GM19043 (cell line): Measurements from ENCODE around the gene MTCL3.

Source experiments
- ATAC-seq: cut with Tn5 transposase; IDR thresholded peaks from one replicate; pipeline ENCODE4 v1.9.1; 2021; ENCODE audit warnings: low read depth; ENCODE audit not compliant: unreplicated experiment

MTCL3 gene

DNA sequence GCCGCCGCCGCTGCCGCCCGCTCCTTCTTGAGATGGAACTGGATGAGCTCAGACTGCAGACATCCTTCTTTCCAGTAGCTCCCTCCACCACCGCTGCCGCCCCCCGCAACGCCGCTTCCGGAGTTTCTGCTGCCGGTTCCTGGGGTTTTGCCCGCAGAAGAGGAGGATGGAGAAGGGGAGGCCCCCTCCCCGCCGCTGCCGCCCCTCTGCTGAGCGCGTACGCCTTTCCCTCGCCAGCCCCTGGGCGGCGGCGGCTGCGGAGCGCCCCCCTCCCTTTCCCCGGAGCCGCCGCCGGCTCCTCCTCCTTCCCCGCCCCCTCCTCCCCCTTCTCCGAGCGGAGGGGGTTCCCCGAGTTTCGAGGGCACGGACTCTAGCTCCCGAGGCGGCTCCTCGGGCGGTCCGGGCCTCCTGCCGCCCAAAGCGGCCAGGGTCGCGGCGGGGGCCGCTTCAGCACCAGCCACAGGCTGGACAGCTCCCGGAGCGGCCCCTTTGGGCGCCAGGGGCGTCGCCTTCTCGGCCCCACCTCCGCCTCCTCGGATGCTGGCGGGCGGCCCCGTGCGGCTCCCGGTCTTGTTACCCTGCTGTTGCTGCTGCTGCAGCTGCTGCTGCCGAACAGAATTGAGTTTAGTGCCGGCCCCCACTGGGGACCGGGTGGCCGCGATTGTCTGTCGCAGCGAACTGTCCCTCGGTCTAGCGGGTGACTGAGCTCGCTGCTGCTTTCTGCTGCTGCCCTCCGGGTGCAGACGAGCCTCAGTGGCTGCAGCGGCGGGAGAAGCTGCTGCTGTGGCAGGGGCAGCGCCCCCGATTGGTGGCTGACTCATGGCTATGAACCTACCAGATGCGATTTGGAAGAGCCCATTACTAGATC, 3.1 kb downstream of the MTCL3 start:
- peak; percentile 51 for ATAC-seq

DNA sequence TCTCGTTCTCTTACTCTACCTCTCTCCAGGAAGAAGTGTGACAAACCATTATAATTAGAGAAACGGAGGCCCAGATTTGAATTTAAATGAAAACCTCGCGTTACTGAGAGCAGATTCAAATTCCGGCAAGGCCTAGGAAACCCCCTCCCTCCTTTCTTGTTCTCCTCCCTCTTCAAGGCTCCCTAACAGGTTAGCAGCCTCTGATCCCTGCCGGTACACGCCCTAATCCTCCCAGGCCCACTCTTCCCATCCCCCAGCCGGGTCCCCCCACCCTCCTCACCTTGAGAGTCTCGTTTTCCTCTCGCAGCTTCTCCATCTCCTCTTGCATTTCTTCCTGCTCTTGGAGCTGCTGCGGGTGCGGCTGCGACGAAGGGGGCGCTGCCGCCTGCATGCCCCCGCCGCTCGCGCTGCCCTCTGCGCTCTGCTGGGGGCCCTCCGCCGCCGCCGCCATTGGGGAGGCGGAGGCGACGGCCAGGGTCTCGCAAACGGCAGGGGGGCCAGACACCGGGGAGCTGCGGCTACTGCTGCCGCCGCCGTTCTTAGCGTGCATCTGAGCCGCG, 3.8 kb downstream of the MTCL3 start:
- no peak for ATAC-seq

GRCh38 chr6:127514773-127515227, 4.3 kb downstream of the MTCL3 start:
- ATAC-seq = no peak

- no peak for ATAC-seq
Measured at GRCh38 chr6:127514179-127514772, 4.9 kb downstream of the MTCL3 start.

DNA sequence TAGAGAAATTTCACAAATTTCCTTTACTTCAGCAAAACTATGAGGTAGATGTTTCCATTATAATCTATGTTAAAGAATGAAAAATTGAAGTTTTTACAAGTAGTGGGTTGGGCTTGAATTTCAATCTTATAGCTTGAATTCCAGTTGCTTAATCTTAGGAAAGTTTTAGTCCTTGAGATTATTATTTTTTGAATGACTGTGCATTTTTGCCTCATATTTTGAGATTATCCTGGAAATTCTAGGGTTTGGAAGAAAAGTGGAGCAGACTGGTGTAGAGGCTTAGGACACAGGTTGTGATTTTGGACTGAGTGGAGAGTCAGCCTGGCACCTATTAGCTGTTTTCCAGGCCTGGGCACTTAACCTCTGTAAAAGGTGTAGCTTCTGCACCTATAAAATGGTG, 5.7 kb downstream of the MTCL3 start:
- no peak for ATAC-seq

GRCh38 chr6:127510876-127511275, 8.3 kb downstream of the MTCL3 start:
- ATAC-seq = no peak

- ATAC-seq = no peak
Measured at GRCh38 chr6:127506894-127507293, 12.2 kb downstream of the MTCL3 start.

GRCh38 chr6:127503022-127503421, 16.1 kb downstream of the MTCL3 start:
- no peak for ATAC-seq

DNA sequence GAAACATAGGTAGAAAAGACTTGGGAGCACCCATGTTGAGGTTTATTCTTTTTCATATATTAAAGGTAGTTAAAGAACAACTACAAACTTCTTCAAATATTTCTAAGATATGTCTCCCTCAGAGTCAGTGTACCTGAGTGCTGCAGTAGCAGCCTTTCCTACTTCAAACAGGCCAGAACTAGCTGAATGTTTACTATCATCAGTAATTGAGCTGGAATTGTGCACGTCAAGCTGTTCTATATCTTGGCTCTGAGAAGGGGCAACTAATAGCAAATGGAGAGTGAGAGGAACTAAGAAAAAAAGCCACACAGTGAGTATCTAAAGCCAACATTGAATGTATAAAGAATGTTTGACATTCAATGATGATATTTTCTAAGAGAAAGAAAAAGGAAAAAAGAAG, 21.7 kb downstream of the MTCL3 start:
- ATAC-seq = no peak

GRCh38 chr6:127496471-127496870, 22.7 kb downstream of the MTCL3 start:
- ATAC-seq = no peak

GRCh38 chr6:127494240-127494767, 24.8 kb downstream of the MTCL3 start:
- ATAC-seq = no peak

DNA sequence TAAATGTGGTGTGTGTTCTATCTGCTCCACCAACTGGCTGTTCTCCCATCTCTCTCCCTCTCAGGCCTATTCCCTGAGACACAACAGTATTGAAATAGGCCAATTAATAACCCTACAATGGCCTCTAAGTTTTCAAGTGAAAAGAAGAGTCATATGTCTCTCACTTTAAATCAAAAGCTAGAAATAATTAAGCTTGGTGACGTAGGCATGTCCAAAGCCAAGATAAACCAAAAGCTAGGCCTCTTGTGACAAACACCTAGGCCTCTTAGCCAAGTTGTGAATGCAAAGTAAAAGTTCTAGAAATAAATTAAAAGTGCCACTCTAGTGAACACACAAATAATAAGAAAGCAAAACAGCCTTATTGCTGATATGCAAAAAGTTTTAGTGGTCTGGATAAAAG, 29.9 kb downstream of the MTCL3 start:
- ATAC-seq = no peak

DNA sequence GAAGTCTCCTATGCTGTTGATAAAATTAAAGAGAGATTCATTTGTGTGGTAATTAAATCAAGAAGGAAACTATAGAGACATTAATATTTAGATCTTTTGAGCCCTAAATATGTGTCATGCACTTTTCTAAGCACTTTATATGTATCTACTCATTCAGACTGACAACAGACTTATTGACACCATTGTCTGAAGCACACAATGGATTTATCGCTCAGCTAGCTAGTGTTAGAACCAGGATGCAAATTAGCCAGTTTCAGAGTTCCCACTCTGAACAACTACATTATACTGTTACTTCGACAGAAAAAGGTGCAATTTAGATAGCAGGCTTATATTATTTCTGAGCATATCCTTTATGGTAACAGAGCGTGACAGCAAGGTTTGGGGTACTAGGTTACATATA, 32.2 kb downstream of the MTCL3 start:
- no peak for ATAC-seq

DNA sequence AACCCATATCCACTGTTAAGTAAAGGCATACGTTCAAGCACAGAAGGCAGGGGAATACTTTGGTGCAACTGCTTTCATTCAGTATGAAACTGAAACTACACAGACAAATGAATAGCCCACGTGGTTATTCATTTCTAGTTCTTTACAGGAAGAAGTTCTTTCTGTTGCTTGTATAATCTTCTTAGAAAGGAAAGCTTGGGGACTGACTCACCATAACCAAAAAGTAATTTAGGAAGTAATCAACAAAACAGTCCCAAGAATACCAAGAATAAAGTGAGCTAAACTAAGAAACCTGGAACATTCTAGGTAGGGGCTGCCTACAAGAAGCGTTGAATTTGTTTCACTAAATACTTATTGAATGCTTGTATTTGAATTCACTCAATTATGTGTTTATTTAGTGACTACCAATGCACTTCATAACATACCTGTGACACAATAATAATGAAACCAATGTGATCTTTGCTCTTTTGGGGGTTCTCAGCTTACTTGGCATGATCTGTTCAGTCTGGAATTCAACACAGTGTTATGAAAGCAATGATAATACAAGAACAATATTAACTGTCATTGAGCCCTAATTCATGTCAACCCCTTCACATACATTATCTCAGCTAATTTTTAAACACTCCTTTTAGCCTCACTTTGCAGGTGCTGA, 34.8 kb downstream of the MTCL3 start:
- ATAC-seq = peak; percentile 99

- ATAC-seq = peak; percentile 10
Measured at GRCh38 chr6:127483399-127484055, 35.6 kb downstream of the MTCL3 start.

GRCh38 chr6:127482325-127482724, 36.8 kb downstream of the MTCL3 start:
- ATAC-seq = no peak

- no peak for ATAC-seq
Measured at GRCh38 chr6:127481628-127482027, 37.5 kb downstream of the MTCL3 start.

- no peak for ATAC-seq
Measured at GRCh38 chr6:127481111-127481510, 38.0 kb downstream of the MTCL3 start.

GRCh38 chr6:127477658-127478057, 41.5 kb downstream of the MTCL3 start:
- no peak for ATAC-seq

- ATAC-seq = no peak
Measured at GRCh38 chr6:127475823-127476176, 43.3 kb downstream of the MTCL3 start.
